HG03439 (cell line): ENCODE data around the gene TOR4A.

Experiments
- ATAC-seq: cut with Tn5 transposase; IDR thresholded peaks from one replicate; pipeline ENCODE4 v1.9.1; 2021; ENCODE audit warnings: mild to moderate bottlenecking, moderate library complexity; ENCODE audit not compliant: unreplicated experiment

Gene TOR4A

GRCh38 chr9:137277329-137278041 is at the start of gene TOR4A:
Gene TOR4A, plus strand, starts transcription at chr9:137277726. Its CDS starts 964 bp downstream, at chr9:137278690.
- ATAC-seq, result peak; percentile 62

DNA sequence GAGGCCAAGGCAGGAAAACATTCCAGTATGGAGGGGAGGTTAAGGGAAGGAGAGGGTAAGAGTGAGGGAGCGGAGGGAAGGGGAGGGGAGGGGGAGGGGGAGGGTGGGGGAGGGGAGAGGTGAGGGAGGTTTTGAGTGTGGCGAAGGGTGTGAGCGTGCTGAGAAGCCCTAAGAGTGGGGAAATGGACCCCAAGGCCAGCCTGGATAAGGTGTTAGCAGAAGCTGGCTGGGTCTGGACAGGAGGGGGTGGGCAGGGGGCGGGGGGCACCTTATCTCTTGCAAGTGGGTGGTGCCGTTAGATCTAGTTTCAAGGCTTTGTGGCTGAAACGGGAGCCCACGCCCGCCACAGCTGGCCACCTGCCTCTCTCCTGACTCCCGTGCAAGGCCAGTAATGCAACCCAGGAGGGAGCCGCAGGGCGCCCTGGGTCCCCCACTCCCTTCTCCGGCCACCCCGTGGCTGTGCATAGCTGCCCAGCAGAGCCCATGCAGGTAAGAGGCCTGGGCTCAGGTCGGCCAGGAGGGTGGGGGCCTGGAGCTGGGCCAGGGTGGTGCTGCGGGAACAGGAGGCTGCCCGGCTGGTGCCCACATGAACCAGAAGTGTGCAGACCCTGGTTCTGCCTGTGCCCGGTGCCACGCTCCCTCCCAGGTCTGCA is 49.5 kb upstream of the TOR4A start:
- ATAC-seq, result no peak

DNA sequence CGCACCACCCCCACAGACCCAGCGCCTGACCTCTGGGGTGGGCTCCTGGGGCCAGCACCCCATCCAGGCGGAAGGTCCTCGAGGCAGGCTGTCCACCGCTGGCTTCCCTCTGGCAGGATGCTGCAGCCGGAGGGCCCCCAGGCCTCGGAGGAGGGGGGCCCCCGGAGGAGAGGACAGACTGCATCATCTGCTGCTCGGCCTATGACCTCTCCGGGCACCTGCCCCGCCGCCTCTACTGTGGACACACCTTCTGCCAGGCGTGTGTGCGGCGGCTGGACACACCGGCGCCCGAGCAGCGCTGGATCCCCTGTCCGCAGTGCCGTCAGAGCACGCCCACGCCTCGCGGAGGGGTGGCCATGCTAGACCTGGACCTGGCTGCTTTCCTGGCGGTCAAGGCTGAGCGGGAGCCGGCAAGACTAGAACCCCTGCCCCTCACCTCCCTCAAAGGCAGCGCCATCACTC is 49.0 kb upstream of the TOR4A start:
- ATAC-seq, result no peak

- ATAC-seq, result no peak
These were observed 48.3 kb upstream of the TOR4A start for GRCh38 chr9:137228968-137229896.

DNA sequence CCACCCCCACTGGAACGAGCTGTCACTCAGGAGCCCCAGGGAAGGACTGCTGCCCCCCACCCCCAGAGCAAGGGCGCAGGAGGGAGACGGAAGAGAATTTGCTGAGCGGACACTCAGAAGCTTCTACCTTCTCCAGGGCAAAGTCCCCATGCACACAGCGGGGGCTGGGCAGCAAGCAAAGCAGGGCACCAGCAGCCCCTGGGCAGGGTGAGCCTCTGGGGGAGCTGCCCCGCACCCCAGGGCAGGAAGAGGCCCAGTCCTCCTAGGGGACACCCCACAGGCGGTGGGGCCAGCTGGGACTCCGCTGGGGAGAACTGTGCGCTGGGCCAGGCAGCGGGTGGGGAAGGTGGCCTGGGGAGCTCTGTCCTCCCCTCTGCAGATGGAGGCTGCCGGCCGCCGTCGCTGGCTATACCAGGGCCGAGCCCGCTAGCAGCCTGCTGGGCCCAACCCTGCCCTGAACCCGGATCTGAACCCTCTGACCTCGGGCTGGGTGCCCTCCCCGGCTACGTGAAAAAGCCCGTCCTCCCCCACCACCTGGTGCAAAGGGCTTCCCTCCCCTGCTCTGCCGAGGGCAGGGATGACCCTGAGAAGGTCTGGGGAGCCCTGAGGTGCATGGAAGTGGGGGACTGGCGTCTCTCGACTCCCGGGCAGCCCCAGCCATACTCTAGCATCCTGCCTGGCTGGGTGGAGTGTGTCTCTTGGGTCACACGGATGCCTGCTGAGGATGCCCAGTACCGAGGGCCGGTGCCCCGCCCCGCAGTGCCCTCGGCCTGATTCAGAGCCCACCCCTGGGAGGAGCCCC is 47.4 kb upstream of the TOR4A start:
- no peak for ATAC-seq

- ATAC-seq, result no peak
These were observed 46.7 kb upstream of the TOR4A start, which contains the start of gene SLC34A3 for GRCh38 chr9:137230705-137231371. Gene SLC34A3, plus strand, starts transcription at chr9:137230901. Its CDS starts 802 bp downstream, at chr9:137231703.

DNA sequence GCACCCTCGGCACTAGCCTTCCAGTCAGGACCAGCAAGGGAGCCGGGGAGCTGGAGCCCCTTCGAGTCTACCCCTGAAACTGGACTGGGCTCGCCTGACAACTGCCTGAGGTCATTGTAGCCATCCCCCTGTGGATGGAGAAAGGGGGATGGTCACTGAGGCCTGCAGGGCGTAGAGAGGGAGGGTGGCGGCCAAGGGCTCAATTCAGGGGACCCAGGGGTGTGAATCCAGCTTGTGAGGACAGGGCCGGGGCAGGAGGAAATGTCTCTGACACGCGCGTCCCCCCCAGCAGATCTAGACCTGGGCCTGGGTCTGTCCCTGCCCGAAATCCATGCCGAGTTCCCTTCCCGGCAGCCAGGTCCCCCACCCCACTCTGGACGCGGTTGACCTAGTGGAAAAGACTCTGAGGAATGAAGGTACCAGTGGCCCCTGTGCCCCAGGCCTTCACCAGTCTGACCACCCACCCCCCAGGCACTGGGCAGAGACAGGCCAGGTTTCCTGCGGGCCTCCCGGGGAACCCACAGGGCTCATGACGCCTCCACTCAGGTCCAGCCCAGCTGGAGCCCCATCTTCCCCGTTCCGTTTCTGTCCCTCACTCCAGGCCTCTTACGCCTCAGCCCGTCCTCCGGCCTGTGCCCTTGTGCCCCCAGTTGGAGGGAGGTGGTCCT is 46.0 kb upstream of the TOR4A start:
- no peak for ATAC-seq

DNA sequence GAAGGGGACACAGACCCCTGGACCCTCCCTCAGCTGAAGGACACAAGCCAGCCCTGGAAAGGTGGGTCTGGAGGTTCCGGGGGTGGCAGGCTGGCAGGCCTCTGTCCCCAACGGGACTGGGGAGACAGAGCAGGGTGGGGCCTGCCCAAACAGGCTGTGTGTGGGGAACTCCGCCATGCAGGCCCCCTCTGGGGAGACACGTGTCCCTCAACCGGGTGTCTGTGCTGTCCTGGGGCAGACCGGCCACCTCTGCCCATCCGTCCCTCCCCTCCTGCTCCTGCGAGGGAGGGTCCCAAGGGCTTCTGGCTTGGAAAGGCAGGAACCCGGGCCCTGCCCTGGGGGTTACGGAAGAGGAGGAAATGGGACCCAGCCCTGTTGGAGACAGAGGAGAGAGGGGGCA is 45.4 kb upstream of the TOR4A start:
- no peak for ATAC-seq

GRCh38 chr9:137232510-137232909 is 45.0 kb upstream of the TOR4A start:
- ATAC-seq, result no peak

DNA sequence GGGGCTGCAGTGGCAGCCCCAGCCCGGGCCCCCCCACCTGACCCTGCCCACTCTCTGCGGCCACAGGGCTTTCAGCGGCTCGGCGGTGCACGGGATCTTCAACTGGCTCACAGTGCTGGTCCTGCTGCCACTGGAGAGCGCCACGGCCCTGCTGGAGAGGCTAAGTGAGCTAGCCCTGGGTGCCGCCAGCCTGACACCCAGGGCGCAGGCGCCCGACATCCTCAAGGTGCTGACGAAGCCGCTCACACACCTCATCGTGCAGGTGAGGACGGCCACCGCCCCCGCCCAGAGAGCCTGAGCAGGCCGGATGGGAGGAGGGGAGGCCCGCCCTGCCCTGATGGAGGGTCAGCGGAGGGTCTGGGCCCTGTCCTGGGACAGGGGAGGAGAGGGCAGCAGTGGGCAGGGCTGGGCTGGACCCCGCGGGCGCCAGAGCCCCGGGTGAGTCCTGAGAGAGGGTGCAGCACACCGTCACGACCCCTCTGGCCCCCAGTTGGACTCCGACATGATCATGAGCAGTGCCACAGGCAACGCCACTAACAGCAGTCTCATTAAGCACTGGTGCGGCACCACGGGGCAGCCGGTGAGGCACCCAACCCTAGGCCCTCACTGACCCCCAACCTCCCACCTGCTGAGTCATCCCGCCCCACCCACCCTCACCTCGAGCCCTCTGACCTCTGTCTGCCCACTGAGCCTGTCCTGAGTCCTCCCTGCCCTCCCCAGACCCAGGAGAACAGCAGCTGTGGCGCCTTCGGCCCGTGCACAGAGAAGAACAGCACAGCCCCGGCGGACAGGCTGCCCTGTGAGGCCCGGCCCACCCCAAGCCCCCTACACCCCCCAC is 44.2 kb upstream of the TOR4A start:
- no peak for ATAC-seq

- ATAC-seq, result no peak
These were observed 43.4 kb upstream of the TOR4A start for GRCh38 chr9:137234055-137234697.

- ATAC-seq, result no peak
These were observed 42.6 kb upstream of the TOR4A start for GRCh38 chr9:137234758-137235423.

DNA sequence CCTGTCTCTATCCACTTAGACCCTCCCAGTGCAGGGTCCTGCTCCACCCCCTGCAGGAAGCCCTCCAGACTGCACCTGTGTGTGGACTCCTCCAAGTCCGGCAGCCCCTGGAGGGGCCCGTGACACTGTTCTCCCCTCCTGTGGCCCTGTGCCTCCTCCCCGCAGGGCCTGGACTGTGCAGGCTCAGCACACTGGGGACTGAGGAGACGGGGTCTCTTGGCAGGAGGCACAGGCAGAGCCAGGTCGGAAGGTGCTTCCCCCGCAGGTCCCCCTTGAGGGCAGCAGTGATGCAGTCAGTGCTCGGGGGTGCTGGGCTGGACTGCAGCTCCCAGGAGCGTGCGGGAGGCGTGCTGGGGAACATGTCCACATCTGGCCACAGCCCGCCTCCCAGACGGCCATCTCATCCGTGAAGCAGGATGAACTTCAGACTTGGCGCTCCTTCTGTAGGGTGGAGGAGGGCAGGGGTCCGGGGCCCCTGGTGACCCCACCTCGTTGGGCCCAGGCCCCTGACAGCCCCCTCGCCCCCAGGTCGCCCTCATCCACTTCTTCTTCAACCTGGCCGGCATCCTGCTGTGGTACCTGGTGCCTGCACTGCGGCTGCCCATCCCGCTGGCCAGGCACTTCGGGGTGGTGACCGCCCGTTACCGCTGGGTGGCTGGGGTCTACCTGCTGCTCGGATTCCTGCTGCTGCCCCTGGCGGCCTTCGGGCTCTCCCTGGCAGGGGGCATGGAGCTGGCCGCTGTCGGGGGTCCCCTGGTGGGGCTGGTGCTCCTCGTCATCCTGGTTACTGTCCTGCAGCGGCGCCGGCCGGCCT is 41.9 kb upstream of the TOR4A start:
- no peak for ATAC-seq

- ATAC-seq, result no peak
These were observed 41.1 kb upstream of the TOR4A start for GRCh38 chr9:137236238-137236935.

GRCh38 chr9:137236936-137237421 is 40.5 kb upstream of the TOR4A start:
- ATAC-seq, result no peak
